Ammon's horn (tissue), 1 donor: ENCODE measurements around the gene PLAC1.

Source experiments
- DNase-seq: peaks from one replicate; pipeline ENCODE4 v3.0.0-alpha.2; 2016; ENCODE audit warnings: low spot score

Gene PLAC1

DNA sequence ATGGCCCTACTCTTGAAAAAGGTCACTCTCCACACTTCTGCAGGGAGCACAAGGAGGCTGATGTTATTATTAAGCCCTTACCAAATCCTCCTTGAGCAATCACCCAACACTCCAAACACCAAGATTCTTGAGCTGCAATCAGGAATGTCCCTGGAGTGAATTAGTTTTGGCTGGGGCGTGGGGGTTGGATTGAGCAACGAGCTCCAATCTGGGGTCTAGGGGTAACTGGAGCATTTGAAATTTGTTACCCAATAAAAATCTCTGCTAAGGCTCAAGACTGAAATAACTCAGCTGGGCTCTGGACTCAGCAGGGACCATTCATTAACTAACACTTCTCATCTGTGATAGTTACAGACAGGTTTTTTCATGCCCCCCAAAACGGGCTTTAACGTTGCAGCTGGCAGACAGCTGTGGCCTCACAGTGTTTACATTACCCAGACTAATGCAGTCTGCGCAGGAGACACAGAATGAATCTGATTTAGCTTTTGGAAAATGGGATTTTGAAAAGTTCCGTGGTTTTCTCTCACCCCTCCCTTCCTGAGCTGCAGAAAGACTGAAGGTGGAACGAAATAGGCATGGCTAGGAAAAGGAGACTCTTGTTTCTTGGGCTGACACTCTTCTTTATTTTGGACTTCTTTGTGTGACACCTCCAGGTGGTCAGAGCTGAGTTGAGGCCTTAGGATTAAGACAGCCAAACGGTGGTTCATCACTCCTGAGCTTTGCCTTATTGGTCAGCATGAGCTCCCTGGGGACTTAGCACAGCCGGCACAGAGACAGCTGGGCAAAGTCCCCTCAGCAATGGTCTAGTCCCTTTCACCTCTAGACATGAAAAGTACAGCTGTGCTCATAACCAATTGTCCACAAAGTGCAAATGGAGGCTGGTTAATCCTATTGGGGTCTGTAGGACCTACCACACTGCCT, 26.6 kb downstream of the PLAC1 start:
- DNase-seq = no peak

DNA sequence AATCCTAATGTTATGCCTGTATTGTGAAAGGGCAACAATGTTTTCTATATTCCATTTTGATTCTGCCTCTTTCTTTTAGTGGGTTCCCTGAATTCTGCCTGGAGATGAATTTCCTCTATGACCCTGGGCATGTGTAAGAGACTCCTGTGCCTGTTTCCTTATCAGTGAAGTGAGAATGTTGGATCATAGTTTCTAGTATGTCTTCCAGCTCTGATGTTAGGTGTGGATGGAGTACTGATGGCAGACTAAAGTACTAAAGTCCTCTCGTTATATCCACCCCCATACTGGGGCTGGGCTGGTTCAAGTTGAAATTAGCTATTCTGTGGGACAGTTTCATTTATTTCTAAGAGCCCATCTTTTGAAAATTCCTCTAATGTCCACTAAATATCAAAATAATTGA, 29.6 kb downstream of the PLAC1 start:
- no peak for DNase-seq

DNA sequence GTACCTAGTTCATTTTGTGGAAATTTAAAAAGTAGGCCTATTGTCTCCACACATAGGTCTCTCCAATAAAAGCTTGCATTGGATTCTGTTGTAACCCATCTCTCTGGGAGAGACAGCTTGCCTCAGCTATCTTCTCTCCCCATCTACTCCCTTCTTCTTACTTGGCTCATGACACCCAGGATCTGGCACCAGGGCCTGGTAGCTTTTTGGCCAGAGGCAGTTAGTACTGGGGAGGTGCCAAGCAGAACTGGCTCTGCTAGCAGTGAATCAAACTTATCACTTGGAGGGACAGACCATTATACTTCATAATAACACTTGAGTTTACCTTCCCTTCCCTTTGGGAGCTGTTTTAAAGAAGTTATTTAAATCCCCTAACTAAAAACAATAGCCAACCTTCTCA, 31.8 kb downstream of the PLAC1 start:
- no peak for DNase-seq

- DNase-seq = no peak
Observed at GRCh38 chrX:134625315-134625718, 33.0 kb downstream of the PLAC1 start.

- DNase-seq = no peak
Observed at GRCh38 chrX:134624046-134624430, 34.2 kb downstream of the PLAC1 start.

DNA sequence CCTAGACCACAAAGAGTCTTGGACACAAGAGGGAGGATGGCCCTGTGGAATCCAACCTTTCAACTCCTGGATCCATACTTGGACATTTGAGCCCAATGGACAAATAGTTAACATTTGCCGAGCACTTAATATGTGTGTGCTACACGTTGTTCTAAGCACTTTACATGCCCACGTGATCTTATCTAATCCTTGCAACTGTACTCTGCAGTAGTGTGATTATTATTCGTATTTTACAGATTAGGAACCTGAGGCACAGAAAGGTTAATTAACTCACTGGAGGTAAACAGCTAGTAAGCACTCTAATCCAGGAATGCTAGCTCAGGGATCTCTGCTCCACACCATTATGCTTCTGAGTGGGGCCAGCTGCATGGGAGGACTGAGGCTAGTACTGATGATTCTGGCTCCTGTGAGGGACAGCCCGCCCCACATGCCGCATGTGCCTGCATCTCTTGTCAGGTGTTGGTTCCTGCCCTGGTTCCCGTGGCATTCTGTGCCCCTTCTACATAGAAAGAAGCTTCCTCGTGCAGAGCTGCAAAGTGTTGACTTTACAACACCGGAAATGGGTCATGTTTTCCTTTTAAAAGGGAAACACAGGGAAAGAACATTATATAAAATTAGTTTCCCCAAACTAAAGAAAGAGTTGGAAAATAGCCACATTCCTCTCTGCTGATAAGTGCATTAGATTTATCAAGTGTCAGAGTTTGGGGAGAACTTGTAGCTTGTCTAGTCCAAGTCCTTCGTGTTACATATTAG, 34.8 kb downstream of the PLAC1 start:
- DNase-seq = no peak

GRCh38 chrX:134622813-134623185, 35.5 kb downstream of the PLAC1 start:
- no peak for DNase-seq

DNA sequence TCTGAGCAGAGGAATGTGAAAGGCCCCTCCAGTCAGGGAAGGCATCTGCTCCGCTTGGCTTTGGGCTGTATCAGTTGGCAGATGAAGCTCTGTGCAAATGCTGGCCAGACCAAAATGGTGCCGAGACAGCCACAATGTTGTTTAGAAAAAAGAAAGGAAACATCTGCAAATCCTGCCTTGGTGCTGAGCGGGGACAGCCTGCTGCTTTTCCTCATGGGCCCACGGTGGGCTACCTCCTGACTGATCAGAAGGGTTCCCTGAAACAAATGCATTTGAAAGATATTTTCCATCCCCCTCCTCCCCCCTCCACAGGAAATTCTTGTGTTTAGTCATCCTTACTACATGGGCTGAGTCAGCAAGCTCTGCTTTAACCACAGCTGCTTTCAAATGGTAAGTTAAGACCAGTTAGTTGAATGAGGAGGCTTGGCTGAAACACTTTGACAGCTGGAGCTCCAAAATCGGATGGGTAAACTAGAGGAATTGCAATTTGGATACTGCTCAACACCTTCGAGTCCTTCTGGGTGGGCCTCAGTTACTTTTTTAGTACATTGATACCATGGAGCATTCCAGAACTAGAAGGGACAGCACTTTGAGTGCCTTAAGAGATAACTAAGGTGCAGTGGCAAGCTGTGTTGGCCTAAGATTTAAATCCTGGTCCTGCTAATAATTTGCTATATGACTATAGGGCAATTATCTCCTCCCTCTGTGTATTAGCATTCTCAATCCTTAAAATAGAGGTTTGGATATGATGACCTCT, 36.0 kb downstream of the PLAC1 start:
- no peak for DNase-seq

- DNase-seq = no peak
Observed at GRCh38 chrX:134619838-134620237, 38.4 kb downstream of the PLAC1 start.

- DNase-seq = no peak
Observed at GRCh38 chrX:134613396-134613795, 44.9 kb downstream of the PLAC1 start.

- no peak for DNase-seq
Observed at GRCh38 chrX:134608153-134608552, 50.1 kb downstream of the PLAC1 start.

DNA sequence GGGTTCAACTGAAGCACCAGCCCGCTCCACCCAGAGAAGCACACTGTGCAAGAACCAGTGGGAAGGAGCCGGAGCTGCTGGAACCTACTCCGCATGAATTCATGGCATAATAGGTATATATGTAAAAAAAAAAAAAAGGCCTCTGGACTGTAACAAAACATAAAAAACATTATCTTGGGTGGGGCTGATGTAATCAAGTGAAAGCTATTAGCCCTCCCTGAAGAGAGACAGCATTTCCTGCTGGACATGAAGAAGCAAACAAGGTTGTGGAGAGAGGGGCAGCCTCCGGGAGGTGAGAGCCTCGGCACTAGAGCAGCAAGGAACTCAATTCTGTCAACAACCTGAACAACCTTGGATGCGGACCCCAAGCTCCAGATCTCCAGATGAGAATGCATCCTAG, 50.7 kb downstream of the PLAC1 start:
- DNase-seq = no peak

DNA sequence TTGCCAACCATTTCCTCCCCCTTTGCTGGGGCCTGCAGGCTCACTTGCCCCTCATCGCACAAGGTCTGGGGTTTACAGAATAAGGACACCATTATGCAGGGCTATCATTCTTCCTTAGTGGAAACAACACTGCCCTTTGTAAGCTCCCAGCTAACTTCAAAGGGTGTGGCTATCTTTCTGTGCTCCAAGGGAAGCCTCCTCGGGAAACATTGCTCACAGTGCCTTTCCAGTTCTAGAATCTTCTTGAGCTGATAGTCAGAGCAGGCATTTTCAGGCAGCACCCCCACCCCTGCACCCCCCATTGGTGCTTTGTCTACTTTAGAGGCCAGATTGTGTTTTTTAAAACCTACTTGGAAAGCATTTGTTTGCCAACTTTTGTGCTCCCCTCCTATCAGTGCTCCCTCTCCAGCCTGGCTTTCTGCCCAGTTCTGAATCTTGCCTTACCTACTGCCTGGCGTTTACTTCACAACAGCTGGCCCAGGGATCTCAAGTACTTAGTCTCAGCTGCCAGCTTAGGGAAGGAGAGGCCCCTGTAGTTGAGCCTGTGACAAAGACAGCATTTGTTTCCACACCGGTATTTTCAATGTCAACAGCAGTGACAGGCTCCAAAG, 53.5 kb downstream of the PLAC1 start:
- no peak for DNase-seq

DNA sequence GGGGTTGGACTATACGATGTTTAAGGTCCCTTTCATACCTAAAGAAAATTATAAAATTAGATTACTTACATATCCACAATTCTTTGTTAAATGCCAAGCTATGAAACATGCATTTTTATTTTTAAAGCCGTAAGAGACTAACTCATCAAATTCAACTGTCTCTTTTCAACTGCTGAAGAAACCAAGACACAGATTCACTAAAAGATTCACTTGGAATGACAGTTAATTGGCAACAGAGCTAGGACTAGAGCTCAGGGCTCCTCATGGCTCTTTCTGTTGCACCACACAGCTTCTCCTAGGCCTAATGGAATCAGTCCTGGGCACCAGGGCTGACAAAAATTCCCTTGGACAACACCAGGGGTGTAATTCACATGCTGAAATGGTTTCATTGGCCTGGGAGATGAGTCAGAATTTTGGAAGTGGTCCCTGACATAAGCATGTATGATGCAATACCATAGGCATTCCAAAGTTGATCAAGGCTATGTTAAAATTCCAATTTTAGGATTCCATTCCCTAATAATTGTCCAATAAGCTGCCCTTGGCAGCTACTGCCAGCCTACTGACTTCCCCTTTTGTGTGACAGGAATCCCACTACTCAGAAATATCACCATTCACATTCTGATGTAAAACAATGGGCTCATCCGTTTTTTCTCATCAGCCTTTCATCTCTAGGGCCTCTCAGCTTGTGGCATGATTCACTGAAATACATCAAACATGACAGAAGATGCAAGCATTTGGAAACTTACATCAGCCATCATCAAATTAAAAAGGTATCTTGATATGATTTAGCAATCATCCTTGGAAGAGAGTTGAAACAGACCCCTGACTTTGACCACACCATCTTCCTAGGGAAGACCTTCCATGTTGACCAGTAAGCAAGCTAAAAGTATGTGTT, 54.2 kb downstream of the PLAC1 start:
- DNase-seq = no peak

- DNase-seq = no peak
Observed at GRCh38 chrX:134602410-134602809, 55.9 kb downstream of the PLAC1 start.

GRCh38 chrX:134601240-134601765, 57.0 kb downstream of the PLAC1 start:
- DNase-seq = no peak

DNA sequence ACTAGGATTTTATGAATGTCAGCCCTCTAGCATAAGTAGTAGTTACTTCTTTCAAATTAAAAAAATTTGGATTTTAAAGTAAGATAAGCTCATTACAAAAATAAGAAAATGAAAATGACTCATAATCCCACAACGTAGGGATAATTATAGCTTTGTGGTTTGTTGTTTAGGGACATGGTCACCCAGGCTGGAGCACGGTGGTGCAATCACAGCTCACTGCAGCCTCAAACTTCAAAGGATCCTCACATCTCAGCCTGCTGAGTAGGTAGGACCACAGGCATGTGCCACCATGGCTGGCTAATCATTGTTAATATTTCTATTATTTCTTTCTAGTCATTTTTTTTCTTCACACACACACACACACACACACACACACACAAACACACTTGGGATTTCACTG, 57.6 kb downstream of the PLAC1 start:
- no peak for DNase-seq

DNA sequence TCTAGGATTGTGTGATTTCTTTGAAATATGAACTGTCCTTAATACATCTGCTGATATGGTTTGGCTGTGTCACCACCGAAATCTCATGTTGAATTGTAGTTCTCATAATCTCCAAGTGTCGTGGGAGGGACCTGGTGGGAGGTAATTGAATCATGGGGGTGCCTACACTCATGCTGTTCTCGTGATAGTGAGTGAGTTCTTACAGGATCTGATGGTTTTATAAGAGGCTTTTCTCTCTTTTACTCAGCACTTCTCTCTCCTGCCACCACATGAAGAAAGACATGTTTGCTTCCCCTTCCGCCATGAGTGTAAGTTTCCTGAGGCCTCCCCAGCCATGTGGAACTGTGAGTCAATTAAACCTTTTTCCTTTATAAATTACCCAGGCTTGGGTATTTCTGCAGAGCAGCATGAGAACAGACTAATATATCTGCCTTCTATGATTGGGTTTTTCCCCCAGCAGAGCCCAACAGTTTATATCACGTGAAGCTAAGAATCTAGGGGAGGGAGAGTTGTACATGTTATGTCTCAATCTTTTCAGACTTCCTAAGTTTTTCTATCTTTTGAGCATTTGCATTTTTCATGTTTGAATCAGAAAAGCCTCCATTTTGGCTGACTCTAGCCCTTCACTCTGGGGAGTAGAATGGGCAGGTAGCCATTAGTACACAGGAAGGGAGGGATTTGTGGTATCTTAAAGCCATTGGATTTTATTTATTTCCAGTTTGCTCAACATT, 58.9 kb downstream of the PLAC1 start:
- no peak for DNase-seq

DNA sequence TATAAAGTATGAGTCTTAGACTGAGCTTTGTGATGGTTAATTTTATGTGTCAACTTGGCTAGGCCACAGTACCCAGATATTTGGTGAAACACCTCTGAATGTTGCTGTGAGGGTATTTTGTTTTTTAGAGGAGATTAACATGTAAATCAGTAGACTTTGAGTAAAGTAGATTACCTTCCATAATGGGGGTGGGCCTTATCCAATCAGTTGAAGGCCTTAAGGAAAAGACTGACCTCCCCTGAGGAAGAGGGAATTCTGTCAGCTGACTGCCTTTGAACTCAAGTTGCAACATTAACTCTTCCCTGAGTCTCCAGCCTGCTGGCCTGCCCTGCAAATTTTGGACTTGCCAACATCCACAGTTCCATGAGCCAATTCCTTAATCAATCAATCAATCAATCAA, 66.0 kb downstream of the PLAC1 start:
- no peak for DNase-seq

GRCh38 chrX:134591502-134591901, 66.8 kb downstream of the PLAC1 start:
- DNase-seq = no peak
